AG04449 (cell line): ENCODE data around the gene HYOU1.
A peak's percentile ranks its signal among the peaks of the same experiment; 100 is the strongest.
"Not testable (repeated sequence)": the region's sequence is repeated elsewhere in the genome, so short reads cannot be mapped to it uniquely, and the experiment has no call there.

Experiments
- CTCF ChIA-PET: fragments of 350-600 bp; formaldehyde crosslinking; extraction: SDS; loops from one replicate; lab custom pipeline; 2021; ENCODE audit warnings: antibody characterized with exemption; lab: Yijun Ruan, JAX
- POLR2A ChIA-PET: fragments of 400-600, 350-600 bp; formaldehyde crosslinking; extraction: SDS; loops from one replicate; lab custom pipeline; 2020; ENCODE audit warnings: antibody characterized with exemption, inconsistent platforms; lab: Yijun Ruan, JAX
- DNase-seq: peaks from one replicate; pipeline ENCODE4 v3.0.0-alpha.2; 2010; ENCODE audit warnings: low read depth, low spot score
- H3K4me3 ChIP-seq: 2 replicates; pipeline ENCODE4 v1.5.1; 2011; ENCODE audit warnings: low read depth, mild to moderate bottlenecking, control low read depth, low read length
- TF ChIP-seq, protein P1 (sequence below): IDR thresholded peaks from one replicate; pipeline ENCODE4 v1.5.1; 2011; ENCODE audit warnings: mild to moderate bottlenecking, moderate library complexity, low read length, control low read depth, inconsistent platforms; ENCODE audit not compliant: insufficient read depth; ENCODE audit errors: missing control alignments

HYOU1 gene, protein sequence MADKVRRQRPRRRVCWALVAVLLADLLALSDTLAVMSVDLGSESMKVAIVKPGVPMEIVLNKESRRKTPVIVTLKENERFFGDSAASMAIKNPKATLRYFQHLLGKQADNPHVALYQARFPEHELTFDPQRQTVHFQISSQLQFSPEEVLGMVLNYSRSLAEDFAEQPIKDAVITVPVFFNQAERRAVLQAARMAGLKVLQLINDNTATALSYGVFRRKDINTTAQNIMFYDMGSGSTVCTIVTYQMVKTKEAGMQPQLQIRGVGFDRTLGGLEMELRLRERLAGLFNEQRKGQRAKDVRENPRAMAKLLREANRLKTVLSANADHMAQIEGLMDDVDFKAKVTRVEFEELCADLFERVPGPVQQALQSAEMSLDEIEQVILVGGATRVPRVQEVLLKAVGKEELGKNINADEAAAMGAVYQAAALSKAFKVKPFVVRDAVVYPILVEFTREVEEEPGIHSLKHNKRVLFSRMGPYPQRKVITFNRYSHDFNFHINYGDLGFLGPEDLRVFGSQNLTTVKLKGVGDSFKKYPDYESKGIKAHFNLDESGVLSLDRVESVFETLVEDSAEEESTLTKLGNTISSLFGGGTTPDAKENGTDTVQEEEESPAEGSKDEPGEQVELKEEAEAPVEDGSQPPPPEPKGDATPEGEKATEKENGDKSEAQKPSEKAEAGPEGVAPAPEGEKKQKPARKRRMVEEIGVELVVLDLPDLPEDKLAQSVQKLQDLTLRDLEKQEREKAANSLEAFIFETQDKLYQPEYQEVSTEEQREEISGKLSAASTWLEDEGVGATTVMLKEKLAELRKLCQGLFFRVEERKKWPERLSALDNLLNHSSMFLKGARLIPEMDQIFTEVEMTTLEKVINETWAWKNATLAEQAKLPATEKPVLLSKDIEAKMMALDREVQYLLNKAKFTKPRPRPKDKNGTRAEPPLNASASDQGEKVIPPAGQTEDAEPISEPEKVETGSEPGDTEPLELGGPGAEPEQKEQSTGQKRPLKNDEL

DNA sequence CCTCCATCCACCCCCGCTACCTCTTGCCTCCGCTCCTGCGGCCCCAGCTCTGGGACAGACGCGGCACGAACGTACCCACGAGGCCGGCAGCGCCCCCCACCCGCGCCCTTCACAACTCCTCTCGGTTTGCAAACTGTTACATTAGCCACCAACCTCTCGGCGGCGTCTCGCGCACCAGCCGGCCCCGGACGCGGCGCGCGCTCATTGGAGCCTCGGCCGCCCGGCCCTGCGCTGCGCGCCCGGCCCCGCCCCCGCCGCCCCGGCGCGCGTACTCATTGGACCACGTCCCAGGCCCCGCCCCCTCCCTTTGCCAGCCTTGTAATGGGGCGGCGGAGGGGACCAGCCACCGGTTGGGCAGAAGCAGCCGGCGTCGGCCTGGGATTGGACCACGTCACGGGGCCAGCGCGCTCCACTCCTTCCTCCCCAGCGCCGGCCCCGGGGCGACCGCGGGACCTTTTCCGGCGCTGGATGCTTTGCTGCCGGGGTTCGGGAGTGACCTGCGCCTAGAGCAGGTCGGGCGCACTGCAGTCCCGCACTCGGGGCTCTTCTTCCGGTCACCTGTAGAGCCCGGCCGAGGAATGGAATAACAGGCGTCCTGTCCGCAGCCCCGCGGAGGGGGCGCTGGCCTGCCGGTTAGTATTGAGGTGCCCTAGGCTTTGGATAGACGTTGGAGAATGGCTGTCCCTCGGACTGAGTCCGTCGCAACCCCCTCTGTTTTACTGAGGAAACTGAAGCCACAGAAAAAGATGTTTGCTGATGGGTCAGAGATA is at the start of gene HYOU1:
TSS of gene HYOU1 (minus strand) at position 206 of the 770 bp plus-strand sequence. CDS start 1,045 bp downstream, outside the sequence.
- TF ChIP-seq, protein P1, sequence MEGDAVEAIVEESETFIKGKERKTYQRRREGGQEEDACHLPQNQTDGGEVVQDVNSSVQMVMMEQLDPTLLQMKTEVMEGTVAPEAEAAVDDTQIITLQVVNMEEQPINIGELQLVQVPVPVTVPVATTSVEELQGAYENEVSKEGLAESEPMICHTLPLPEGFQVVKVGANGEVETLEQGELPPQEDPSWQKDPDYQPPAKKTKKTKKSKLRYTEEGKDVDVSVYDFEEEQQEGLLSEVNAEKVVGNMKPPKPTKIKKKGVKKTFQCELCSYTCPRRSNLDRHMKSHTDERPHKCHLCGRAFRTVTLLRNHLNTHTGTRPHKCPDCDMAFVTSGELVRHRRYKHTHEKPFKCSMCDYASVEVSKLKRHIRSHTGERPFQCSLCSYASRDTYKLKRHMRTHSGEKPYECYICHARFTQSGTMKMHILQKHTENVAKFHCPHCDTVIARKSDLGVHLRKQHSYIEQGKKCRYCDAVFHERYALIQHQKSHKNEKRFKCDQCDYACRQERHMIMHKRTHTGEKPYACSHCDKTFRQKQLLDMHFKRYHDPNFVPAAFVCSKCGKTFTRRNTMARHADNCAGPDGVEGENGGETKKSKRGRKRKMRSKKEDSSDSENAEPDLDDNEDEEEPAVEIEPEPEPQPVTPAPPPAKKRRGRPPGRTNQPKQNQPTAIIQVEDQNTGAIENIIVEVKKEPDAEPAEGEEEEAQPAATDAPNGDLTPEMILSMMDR, result peak; percentile 35
- peak within 1 kb of the TSS; percentile 85 for H3K4me3 ChIP-seq
- CTCF ChIA-PET, result interaction anchor here (0.9 to 2.6 kb wide), 13 partner anchors 9 to 368 kb away, joined by 3 to 15 read pairs (median 3); partner anchors contain the start of genes C2CD2L and VPS11
- DNase-seq, result peak; percentile 63
- POLR2A ChIA-PET, result interaction anchor here (0.6 to 1.9 kb wide), 5 partner anchors 10 to 281 kb away, joined by 3 to 6 read pairs (median 4); partner anchors contain the start of gene VPS11

DNA sequence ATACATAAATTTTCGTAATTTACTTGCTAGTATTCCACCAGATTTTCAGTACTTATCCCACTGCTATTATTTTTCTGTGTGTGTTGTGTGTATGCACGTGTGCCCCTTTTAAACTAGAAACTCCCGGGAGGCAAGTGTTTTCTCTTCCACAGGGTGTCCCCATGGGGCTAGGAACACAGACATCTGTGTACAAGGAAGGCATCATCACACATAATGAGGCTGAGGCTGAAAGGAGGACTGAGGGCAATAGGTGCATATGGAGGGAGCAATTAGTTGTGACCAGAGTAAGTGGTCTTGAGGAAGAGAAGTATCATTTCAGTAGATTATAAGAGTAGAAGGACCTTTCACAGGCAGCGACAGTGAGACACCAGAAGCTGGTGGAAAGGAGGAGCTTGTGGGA is 46.8 kb upstream of the HYOU1 start:
- ChIA-PET POLR2A (no interaction called here), CTCF (interaction anchor here (1.2 to 3.8 kb wide), 6 partner anchors 9 to 235 kb away, joined by 3 to 27 read pairs (median 12); partner anchors contain the start of gene CBL)
- no peak for DNase-seq
- no peak overlapping the region for H3K4me3 ChIP-seq
- TF ChIP-seq, protein P1, result no peak

DNA sequence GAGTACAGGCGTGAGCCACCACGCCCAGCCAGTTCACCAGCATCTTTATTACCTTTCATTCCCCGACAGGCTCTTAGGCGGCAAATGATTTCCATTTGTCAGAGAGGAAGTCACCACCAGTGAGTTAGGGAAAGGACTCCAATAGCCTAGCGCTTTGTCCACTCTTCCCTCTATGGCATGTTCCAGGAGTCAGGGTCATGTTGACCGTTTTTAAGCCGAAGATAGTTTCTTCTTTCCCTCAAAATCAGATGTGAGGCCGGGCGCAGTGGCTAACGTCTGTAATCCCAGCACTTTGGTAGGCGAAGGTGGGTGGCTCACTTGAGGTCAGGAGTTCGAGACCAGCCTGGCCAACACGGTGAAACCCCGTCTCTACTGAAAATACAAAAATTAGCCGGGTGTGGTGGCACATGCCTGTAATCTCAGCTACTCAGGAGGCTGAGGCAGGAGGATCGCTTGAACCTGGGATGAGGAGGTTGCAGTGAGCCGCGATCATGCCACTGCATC is 46.2 kb upstream of the HYOU1 start:
- DNase-seq, H3K4me3 ChIP-seq: not testable (repeated sequence)
- ChIA-PET POLR2A (interaction anchor here (0.6 to 1.5 kb wide), 5 partner anchors 10 to 84 kb away, joined by 3 to 5 read pairs (median 4); partner anchors contain the start of gene VPS11), CTCF (interaction anchor here (1.3 to 4.5 kb wide), 11 partner anchors 8 to 236 kb away, joined by 3 to 27 read pairs (median 6); partner anchors contain the start of genes CBL and VPS11)

DNA sequence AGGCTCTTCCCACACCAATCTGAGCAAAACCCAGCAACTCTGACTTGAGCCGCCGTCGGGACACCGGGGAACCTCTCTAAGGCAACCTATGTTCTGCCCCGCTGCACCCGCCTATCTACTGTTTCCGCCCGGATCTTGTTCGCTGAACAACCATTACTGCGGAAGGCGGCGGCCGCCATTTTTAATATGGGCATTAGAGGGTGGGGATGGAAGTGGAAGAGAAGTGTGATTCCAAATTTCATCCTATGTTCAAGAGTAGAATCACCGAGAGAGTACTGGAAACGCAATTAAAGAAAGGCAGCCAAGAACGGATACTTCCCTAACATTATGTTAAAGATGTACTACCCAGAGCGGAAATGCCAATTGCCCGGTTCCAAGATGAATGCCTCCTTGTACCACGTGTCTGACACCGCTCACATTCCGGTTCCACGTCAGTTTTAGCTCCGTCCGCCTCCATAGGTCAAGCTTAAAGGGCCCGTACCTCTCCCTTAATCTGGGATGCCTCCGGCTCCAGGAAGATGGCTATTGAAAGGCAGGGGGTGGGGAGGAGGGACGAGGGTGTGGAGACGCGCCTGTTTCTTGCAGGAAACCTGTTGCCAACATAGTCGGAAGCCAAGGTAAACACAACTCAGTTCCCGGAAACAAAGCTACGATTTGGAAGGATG is 44.9 kb upstream of the HYOU1 start, which contains the start of gene DPAGT1:
TSS of gene DPAGT1 (minus strand) at position 95 of the 665 bp plus-strand sequence. CDS start 198 bp downstream, outside the sequence.
- ChIA-PET CTCF (interaction anchor here (0.8 to 4.5 kb wide), 16 partner anchors 9 to 237 kb away, joined by 3 to 27 read pairs (median 4); partner anchors contain the start of genes CBL, HINFP, SLC37A4 and VPS11), POLR2A (interaction anchor here (0.6 to 1.5 kb wide), 10 partner anchors 8 to 235 kb away, joined by 3 to 7 read pairs (median 4); partner anchors contain the start of genes HINFP, HMBS and VPS11)
- H3K4me3 ChIP-seq, result peak within 1 kb of the TSS; percentile 88
- TF ChIP-seq, protein P1, result no peak
- DNase-seq, result peak; percentile 82

DNA sequence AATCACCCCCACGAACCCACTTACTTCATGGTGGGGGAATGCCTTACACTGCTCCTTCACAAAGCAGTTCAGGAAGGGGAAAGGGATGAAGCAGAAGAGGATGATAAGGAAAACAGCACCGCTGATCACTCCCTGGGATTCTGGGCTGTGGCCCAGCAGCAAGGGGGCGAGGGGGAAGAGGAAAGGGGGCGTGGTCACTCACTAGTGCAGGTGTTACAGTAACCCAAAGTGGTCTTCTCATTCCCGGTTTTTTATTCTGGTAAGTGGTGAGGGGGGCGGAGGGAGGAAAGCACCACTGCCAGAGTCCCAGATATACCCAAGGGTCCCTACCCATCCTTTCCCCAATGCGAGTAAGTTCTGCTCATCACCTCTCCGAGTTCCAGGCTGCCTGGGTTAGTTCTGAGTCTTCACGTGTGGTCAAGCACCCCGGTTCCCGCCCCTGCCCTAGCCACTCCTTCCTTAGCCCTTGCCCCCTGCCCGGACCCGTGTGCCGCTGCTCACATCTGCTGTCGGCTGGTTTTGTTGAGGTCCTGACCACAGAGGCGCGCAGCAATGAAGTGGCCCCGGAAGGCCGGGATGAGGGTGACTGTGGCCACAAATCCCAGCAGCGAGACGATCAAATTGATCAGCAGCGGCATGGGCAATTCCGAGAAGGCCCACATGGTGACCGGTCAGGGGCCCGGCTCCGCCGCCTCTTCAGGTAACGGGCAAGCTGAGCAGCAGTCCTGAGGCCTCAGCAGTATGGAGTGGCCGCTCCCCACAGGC is 44.2 kb upstream of the HYOU1 start:
- ChIA-PET POLR2A (interaction anchor here (0.6 to 1.5 kb wide), 8 partner anchors 7 to 236 kb away, joined by 3 to 4 read pairs (median 3); partner anchors contain the start of genes HMBS and VPS11), CTCF (interaction anchor here (1.0 to 4.5 kb wide), 11 partner anchors 9 to 238 kb away, joined by 3 to 27 read pairs (median 6); partner anchors contain the start of genes CBL, HINFP and VPS11)
- TF ChIP-seq, protein P1, result no peak
- peak overlapping the region; percentile 88 for H3K4me3 ChIP-seq
- no peak for DNase-seq
